GM19372 (cell line): ENCODE results near the gene MAML2.

ENCODE experiments used
- ATAC-seq: cut with Tn5 transposase; IDR thresholded peaks from one replicate; pipeline ENCODE4 v1.9.1; 2021; ENCODE audit warnings: mild to moderate bottlenecking, low read depth, moderate library complexity; ENCODE audit not compliant: unreplicated experiment

Gene MAML2

GRCh38 chr11:96342961-96343711 is at the start of gene MAML2:
MAML2 (minus strand) TSS chr11:96343195; CDS start chr11:96341895, 1,300 bp downstream.
- peak; percentile 80 for ATAC-seq

- ATAC-seq = no peak
These were observed 48.8 kb upstream of the MAML2 start for GRCh38 chr11:96391698-96392307.

- ATAC-seq = no peak
These were observed 47.4 kb upstream of the MAML2 start for GRCh38 chr11:96390488-96390792.

- peak; percentile 88 for ATAC-seq
These were observed 46.9 kb upstream of the MAML2 start, which contains the start of the genes CCDC82 and JRKL for GRCh38 chr11:96389720-96390487. CCDC82 (minus strand) TSS chr11:96389912; CDS start chr11:96384747, 5,165 bp downstream. JRKL (plus strand) TSS chr11:96390013; CDS start chr11:96390650, 637 bp downstream.

GRCh38 chr11:96388891-96389719 is 46.1 kb upstream of the MAML2 start:
- ATAC-seq = peak; percentile 48

GRCh38 chr11:96385187-96385586 is 42.2 kb upstream of the MAML2 start:
- ATAC-seq = no peak

GRCh38 chr11:96384156-96384555 is 41.2 kb upstream of the MAML2 start:
- ATAC-seq = no peak

GRCh38 chr11:96376796-96377195 is 33.8 kb upstream of the MAML2 start:
- ATAC-seq = no peak

- ATAC-seq = no peak
These were observed 30.8 kb upstream of the MAML2 start for GRCh38 chr11:96373826-96374225.

- ATAC-seq = no peak
These were observed 24.3 kb upstream of the MAML2 start for GRCh38 chr11:96367342-96367741.

- ATAC-seq = no peak
These were observed 23.0 kb upstream of the MAML2 start for GRCh38 chr11:96366024-96366423.

GRCh38 chr11:96365493-96365892 is 22.5 kb upstream of the MAML2 start:
- no peak for ATAC-seq

GRCh38 chr11:96361778-96362177 is 18.8 kb upstream of the MAML2 start:
- no peak for ATAC-seq

- ATAC-seq = no peak
These were observed 15.3 kb upstream of the MAML2 start for GRCh38 chr11:96358321-96358720.

- ATAC-seq = no peak
These were observed 14.8 kb upstream of the MAML2 start for GRCh38 chr11:96357794-96358193.

- ATAC-seq = no peak
These were observed 13.9 kb upstream of the MAML2 start for GRCh38 chr11:96356848-96357247.

- ATAC-seq = no peak
These were observed 708 bp downstream of the MAML2 start for GRCh38 chr11:96342014-96342960.

- peak; percentile 25 for ATAC-seq
These were observed 1.6 kb downstream of the MAML2 start for GRCh38 chr11:96341211-96342013.

- no peak for ATAC-seq
These were observed 2.5 kb downstream of the MAML2 start for GRCh38 chr11:96340555-96340885.
